SIG-M5 treated with dmso at 0.1 percent for 504 hours (cell line): Measurements from ENCODE around the gene MMRN2.
"Not testable (repeated sequence)": the region's sequence is repeated elsewhere in the genome, so short reads cannot be mapped to it uniquely, and the experiment has no call there.

Experiments
- DNase-seq: peaks from one replicate; lab custom pipeline; 2025; ENCODE audit not compliant: unreplicated experiment; lab: John Stamatoyannopoulos, UW

The MMRN2 gene

DNA sequence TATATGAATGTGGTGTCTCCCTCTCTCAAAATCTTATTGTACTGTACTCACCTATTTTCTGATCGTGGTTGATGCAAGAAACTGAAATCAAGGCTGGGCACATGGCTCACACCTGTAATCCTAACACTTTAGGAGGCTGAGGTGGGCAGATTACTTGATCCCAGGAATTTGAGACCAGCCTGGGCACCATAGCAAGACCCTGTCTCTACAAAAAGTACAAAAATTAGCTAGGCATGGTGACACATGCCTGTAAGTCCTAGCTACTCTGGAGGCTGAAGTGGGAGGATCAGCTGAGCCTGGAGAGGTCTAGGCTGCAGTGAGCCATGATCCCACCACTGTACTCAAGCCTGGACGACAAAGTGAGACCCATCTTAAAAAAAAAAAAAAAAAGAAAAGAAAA is 16.0 kb downstream of the MMRN2 start:
- DNase-seq = no peak

DNA sequence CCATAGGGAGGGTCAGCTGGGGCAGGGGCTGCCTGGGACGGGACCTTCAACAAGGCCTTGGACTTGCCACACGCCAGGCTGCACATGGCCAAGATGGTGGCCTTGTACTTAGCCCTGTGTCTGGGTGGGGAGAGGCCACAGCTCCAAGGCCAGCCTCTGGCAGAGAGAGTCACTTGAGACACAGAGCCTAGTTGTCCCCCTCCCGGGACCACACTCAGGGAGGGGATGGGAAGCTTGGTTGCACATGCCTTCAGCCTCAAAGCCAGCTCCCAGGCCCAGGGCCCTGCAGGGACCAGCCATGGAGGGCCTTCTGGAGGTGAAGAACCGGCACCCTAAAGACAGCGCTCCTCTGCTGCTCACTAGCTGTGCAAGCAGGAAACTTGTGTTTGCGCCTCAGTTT is 16.7 kb downstream of the MMRN2 start:
- DNase-seq = no peak

DNA sequence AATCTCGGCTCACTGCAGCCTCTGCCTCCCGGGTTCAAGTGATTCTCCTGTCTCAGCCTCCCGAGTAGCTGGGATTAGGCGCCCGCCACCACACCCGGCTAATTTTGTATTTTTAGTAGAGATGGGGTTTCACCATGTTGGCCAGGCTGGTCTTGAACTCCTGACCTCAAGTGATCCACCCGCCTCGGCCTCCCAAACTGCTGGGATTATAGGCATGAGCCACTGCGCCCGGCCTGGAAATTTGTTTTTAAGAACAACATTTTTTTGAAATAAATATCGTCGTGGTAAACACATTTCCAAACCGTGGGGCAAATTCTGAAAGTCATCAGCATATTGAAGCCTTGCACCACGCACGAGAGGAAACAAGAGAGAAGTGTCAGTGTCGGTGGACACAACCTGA is 17.3 kb downstream of the MMRN2 start:
- not testable (repeated sequence) for DNase-seq

DNA sequence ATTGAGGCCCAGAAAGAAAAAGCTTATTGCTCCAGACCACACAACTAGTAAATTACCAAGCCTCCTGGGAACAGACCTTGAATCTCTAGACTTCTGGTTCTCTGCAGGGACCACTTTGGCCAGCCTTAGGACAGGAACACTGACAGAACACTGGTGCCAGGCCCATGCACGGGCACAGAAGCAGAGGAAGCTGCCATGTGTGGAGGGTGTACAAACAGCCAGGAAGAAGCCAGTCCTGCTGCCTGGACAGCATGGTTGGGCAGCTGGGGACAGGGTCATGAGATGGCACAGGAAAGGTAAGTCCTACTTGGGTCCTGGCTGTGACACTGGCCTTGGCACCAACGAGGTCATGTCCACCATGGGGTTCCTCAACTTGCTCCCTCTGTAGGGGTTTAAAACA is 19.2 kb downstream of the MMRN2 start:
- DNase-seq = no peak

DNA sequence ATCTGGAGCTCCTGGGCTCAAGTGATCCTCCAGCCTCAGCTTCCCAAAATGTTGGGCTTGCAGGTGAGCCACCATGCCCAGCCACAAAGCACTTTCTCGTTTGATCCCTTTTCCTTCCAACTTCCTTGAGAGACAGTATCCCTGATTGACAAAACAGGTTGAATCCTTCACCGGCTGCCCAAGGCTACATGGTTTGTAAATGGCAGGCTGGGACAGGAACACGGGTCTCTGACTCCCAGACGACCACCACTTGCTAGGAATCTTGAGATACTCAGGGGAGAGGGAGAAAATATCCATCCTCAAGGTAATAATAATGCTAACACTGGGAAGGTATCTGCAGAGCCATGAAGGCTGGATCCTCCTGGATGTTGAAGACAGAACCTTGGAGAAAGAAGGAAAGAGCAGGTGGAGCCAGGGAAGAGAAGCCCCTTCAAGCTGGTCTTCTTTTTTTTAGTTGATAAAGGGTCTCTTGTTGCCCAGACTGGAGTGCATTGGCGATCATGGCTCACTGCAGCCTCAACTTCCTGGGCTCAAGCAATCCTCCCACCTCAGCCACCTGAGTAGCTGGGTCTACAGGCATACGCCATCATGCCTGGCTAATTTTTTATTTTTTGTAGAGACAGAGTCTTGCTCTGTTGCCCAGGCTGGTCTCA is 19.8 kb downstream of the MMRN2 start:
- no peak for DNase-seq

DNA sequence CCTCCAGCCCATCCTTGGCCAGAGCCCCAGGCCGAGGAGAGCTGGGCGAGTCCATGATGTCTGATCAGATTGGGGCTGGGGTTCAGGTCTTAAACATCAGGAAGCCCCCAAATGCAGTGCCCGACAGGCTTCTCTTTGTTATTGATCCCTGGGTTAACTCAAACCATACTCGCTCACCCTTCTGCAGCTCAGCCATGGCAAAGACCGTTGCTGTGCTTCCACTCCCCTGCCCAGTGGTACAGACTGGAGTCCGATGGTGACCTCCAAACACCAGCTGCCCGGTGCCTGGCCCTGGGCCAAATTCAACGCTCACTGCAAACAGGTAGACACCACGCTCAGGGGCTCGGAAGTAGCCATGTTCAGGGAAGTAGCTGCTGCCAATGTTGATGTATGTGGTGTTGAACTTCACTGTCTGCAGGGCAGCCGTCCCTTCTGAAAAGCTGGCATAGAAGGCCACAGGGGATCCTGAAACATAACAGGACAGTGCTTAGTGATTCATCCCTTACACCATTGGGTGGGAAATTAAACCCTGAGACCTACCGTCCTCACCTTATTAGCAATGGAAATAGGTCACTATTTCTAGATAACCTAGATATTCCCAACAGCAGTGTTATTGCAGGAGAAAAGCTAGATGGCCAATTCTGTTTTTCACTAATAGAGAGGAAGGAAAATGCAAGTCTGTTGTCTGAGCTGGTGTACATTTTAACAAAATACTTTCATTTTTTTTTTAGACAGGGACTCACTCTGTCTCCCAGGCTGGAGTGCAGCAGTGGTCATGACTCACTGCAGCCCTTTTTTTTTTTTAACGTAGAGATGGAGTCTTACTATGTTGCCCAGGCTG is 20.5 kb downstream of the MMRN2 start:
- DNase-seq = no peak

DNA sequence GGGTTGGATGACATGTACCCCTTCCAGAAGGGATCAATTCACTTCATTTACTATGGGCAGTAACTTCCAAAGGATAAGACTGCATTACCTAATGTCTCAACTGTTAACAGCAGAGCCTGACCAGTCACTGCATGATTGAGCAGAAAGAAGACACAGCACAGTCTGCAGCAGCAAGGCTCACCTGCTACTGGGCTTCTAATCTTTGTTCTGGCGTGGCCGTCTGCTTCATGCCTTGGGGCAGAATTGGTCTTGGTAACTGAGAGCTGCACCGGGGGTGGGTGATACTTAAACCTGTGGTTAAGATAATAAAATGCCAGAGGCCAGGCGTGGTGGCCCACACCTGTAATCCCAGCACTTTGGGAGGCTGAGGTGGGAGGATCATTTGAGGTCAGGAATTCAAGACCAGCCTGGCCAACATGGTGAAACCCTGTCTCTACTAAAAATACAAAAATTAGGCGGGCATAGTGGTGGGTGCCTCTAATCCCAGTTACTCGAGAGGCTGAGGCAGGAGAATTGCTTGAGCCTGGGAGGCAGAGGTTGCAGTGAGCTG is 23.2 kb downstream of the MMRN2 start:
- not testable (repeated sequence) for DNase-seq

DNA sequence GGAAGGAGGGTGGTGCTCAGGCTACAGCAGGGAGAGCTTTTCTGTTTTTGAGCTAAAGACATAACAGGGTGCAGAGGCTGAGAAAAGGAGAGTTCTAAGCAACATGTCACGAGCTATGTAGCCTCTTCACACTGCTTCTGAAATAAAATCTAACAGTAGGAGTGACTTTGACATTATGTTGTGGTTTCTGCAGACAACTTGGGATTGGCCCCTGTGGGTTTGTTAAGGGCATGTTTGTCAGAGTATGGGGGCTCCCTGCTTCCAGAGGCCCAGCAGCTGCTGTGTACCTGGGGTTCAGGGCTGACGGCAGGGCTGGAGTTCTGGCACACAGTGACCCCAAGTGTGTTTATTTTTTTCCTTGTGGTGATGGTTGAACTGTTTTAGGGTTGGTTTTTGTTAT is 24.7 kb downstream of the MMRN2 start:
- DNase-seq = no peak

DNA sequence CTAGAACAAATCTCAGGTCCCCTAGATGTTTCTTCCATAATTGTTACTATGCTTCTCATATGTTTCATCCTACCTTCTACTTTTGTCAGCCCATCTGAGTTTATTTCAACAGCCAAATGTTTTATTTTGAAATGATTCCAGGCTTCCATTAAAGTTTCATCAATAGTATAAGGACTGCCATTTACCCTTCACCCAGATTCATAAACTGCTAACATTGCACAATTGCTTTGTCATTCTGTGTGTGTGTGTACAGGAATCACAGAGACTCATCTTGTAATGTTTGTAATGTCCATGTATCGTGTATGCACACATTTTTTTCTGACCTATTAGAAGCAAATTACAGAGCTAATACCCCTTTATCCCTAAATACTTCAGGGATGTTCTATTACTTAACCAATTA is 25.5 kb downstream of the MMRN2 start:
- DNase-seq = no peak

DNA sequence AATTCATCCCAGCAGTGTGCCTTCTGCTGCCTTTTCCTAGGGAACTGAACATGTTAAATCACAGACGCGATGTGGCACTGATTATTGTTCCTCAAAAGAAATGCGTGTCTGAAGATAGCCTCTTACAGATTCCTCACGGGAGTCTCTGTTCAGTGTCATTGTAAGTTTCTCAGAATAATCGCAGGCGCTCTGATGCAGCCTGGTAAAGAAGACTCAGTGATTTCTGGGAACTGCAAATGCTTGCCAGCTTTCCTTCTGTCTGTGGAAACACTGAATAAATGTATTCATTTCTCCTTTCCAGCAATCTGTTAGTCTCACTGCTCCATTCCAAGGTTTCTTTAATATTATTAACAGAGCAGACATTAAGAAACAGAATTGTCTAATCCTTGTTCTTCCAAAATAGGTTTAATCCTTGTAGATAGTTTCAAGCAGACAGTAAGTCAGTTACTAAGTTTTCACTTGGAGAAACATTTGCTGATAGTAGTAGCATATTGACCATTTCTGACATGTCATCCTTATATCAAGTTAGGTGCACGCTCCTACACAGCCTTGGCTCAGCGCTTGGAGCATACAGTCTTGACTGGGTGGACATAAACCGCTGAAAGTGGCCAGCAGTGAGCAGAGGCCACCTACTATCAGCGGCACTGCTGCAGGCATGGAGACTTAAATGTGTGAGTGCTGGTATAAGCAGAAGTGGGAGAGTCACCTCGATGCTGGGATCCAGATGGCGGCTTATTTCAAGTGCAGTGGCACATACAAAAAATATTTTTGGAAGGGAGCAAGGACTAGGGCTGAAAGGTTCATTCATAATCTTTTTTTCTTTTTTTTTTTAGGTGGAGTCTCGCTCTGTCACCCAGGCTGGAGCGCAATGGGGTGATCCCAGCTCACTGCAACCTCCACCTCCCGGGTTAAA is 27.7 kb downstream of the MMRN2 start:
- no peak for DNase-seq

DNA sequence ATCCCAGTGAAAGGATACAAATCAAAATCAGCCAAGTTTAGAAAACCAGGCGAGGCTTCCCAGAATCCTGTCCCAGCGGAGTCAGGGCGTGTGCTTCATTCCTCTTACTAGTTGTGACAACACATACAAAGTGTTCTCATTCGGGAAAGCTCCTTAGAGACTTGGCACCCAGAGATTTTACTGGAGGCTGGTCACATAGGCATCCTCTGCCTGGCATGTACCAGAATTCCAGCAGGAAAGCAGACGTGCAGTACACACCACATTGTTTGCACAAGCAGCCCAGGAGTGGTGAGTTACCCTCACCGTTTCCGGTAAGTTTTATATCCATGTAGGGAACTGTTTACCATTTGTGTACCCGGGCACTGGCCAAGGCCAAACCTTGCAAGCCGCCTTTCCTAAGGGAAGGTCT is 34.9 kb downstream of the MMRN2 start:
- no peak for DNase-seq

DNA sequence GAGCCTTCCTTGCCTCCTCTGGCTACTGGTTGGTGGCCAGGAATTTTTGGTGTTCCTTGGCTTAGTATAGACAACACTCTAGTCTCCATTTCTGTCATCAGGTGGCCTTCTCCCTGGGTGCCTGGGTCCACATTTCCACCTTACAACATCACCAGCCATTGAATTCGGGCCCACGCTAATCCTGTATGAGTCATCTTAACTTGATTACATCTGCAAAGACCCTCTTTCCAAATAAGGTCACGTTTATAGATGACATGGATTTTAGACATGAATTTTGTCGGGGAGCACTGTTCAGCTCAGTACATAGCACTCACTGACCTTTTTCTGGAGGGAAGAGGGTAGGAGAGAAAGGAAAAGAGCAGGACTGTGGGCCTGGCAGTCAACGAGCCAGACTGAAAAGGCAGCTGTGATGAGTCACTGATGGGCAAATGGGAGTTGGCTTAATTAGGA is 39.4 kb downstream of the MMRN2 start:
- no peak for DNase-seq

DNA sequence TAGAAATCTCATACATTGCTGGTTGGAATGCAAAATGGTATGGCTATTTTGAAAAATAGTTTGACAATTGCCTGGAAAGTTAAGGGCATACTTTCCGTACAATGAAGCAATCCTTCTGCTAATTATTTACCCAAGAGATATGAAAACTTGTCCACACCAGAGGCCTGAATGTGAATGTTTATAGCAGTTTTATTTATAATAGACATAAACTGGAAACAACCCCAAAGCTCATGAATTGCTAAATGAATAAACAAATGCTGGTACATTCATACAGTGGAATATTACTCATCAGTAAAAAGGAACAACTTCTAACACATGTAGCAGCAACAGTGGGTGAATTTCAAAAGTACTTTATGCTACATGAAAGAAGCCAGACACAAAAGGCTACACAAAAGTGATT is 42.7 kb downstream of the MMRN2 start:
- no peak for DNase-seq

DNA sequence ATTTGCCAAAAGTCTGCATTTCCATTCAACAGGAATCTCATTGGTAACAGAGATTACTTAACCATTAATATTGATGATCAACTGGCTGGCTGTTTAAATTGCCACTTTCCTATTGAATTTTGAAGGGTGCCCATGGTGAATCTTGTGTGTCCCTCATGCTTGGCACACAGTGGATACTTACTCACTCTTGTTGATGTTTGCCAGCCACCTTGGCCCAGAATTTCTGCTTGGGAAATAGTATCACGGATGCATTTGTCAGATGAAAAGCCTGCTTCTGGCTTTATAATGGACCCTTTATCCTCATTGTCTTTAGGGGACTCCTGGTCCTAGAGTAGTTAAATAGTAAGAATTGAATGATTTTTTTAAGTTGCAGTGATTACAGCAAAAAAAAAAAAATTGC is 52.0 kb downstream of the MMRN2 start:
- DNase-seq = no peak

DNA sequence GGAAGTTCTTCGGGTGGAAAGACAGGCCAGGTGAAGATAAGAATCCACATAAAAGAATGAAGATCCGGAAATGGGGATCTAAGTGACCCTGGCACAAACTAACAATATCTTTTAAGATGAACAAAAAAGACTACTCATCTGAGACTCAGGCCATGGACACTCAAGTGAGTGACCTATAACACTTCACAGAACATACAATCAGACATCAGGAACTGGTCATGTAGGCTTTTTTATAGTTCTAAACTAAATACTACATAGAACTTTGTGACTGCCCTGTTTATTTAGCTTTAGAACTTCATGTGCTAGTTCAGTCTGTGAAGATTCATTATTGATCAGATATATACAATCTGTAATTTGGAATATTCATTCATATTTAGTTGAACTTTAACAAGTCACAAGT is 52.8 kb downstream of the MMRN2 start:
- DNase-seq = no peak

DNA sequence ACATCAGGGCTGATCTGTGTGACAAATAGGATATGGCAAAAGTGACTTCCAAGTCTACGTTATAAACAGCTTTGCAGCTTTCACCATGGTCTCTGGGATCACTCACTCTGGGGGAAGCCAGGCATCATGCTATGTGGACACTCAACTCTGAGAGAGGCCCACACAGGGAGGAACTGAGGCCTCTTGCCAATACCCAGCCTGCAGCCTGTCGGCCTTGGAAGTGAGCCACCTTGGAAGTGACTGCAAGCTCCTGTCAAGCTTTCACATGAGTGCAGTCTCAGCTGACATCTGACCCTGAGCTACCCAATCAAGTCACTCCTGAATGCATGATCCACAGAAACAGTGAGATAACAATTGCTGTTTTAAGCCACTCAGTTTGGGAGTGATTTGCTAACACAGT is 56.5 kb downstream of the MMRN2 start:
- DNase-seq = no peak

DNA sequence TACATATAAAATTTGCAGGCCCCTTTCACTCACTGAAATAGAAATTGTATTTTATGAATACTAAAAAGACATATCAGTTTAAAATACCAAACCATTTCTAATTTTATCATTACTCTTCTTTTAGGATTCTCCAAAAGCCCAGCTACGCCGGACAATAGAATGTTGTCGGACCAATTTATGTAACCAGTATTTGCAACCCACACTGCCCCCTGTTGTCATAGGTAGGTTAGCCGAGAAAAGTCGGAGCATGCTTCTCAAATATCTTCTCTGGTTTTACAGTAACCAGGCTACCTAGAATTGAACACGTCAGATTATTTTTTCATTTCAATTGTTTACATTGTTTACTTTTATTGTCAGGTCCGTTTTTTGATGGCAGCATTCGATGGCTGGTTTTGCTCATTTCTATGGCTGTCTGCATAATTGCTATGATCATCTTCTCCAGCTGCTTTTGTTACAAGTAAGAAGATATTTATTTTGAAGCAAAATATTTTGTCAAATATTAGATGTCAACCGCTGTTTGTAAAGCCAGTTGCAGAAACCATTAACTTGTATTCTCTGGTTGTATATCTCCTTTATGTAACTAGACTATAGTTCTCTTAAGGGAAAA is 57.6 kb downstream of the MMRN2 start:
- peak; percentile 37 for DNase-seq

DNA sequence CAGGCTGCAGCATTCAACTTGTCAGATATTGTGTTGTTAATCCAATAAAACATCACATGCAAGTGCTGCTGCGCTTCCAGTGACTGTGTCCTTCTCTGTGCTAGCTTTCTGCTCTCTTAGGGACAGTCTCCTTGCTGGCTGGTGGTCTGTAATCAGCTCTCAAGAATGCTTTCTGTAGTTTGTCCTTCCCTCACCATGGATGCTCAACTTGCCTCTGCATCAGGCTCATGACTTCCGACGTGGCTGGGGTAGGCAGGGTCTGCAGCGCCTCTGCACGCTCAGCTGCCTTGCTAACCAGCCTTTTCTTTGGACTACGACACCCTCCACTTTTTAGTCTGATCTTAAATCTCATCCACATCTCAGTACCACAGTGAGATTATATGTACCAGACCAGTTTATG is 58.3 kb downstream of the MMRN2 start:
- no peak for DNase-seq

DNA sequence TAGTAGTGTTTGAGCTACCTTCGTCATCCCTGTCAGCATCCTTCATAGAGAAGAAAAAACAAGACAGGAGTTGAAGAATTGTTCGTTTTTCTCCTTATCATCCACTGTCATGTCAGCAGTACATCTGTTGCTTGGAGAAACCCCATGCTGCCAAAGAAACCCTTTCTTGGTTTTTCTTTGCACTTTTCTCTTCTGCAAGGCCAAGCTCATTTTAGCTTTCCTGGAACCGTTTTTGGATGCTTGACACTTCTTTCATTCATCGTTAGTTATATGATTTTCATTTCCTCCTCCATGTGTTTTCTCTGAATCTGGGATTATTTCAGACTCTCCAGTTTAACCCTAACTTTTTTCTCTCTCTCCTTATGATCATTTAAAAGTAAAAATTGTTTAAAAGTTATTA is 58.9 kb downstream of the MMRN2 start:
- DNase-seq = no peak

DNA sequence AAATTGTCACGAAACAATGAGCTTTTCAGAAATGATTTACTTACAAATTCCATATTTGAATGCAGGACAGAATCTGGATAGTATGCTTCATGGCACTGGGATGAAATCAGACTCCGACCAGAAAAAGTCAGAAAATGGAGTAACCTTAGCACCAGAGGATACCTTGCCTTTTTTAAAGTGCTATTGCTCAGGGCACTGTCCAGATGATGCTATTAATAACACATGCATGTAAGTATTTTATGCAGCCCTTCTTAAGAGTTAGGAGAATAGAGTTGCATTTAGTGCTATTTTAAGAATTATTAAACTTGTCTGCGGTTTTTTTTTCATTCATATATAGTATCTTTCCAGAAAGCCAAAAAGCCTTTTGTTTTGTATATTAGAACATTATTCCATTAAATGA is 67.4 kb downstream of the MMRN2 start:
- DNase-seq = no peak
